K562 (cell line): ENCODE measurements around the gene SMIM10.

Experiments used
- CTCF ChIP-seq, 3 experiments: IDR thresholded peaks in 2 of 3; conservative IDR thresholded peaks in 1 of 3; 2 replicates each; pipeline ENCODE4 v1.5.1; 2011 to 2012; ENCODE audit warnings: low read length in 3 of 3, mild to moderate bottlenecking in 3 of 3, control low read depth in 2 of 3, improper control_type of control experiment in 1 of 3, inconsistent platforms in 1 of 3, low read depth in 1 of 3, mixed read lengths in 1 of 3, moderate library complexity in 1 of 3; ENCODE audit not compliant: insufficient read depth in 2 of 3
- EP300 ChIP-seq: IDR thresholded peaks from 2 replicates; pipeline ENCODE4 v1.6.1; 2012; ENCODE audit warnings: low read length, improper control_type of control experiment
- EZH2 ChIP-seq: IDR thresholded peaks from 2 replicates; pipeline ENCODE4 v1.6.1; 2012; ENCODE audit warnings: low read depth, mild to moderate bottlenecking, inconsistent platforms, low read length, borderline replicate concordance
- MYC ChIP-seq, 2 experiments: fragments of 250-450 bp in 1 of 2; sonication (Bioruptor Pico) in 1 of 2; IDR thresholded peaks; 2 replicates each; pipeline versions ENCODE4 v1.5.1 to v1.6.1; 2012 to 2021; ENCODE audit warnings: low read depth in 2 of 2, borderline replicate concordance in 1 of 2, improper control_type of control experiment in 1 of 2, low read length in 1 of 2, mild to moderate bottlenecking in 1 of 2, moderate library complexity in 1 of 2
- POLR2A ChIP-seq: fragments of 450-650 bp; conservative IDR thresholded peaks from 2 replicates; pipeline ENCODE4 v1.6.1; 2016
- SMARCC2 ChIP-seq: fragments of 450-650 bp; IDR thresholded peaks from 2 replicates; pipeline ENCODE4 v1.6.1; 2017; ENCODE audit warnings: antibody characterized with exemption, moderate library complexity, mild to moderate bottlenecking, low read depth
- SRSF7 ChIP-seq: fragments of 200-400 bp; formaldehyde crosslinking; optimal IDR thresholded peaks from 2 replicates; pipeline ENCODE3; 2017; ENCODE audit warnings: mild to moderate bottlenecking, low read depth, low read length
- TBL1XR1 ChIP-seq, 2 experiments: IDR thresholded peaks; 2 replicates each; pipeline ENCODE4 v1.6.1; 2012; ENCODE audit warnings: improper control_type of control experiment in 2 of 2, low read length in 2 of 2, mild to moderate bottlenecking in 1 of 2
- TCF7 ChIP-seq: sonication (generic); IDR thresholded peaks from 2 replicates; pipeline ENCODE4 v1.6.1; 2016; ENCODE audit warnings: antibody characterized with exemption, borderline replicate concordance
- YY1 ChIP-seq, 3 experiments: IDR thresholded peaks; 2 replicates each; pipeline ENCODE4 v1.6.1; 2011; ENCODE audit warnings: low read length in 2 of 3, mild to moderate bottlenecking in 2 of 3, moderate library complexity in 2 of 3, borderline replicate concordance in 1 of 3, control low read depth in 1 of 3, low read depth in 1 of 3; ENCODE audit not compliant: insufficient read depth in 3 of 3, insufficient replicate concordance in 2 of 3, control insufficient read depth in 1 of 3, insufficient read length in 1 of 3; ENCODE audit errors: extremely low read depth in 1 of 3

- TF ChIP-seq SMARCC2 = no peak
- no peak for TF ChIP-seq MYC (IDR thresholded peaks at IDR 0.05; ENCODE audit: low read depth, low read length)
- TF ChIP-seq MYC (CRISPR knock-in tag; IDR thresholded peaks at IDR 0.05; ENCODE audit: borderline replicate concordance, low read depth) = no peak
- no peak for TF ChIP-seq TBL1XR1 (IDR thresholded peaks at IDR 0.05; ENCODE audit: low read length in 2 of 2)
- TF ChIP-seq POLR2A = no peak
- no peak for TF ChIP-seq YY1 (IDR thresholded peaks at IDR 0.05; ENCODE audit: borderline replicate concordance in 1 of 3, control insufficient read depth in 1 of 3, extremely low read depth in 1 of 3, insufficient read depth in 3 of 3, insufficient read length in 1 of 3, insufficient replicate concordance in 2 of 3, low read depth in 1 of 3, low read length in 2 of 3)
- no peak for TF ChIP-seq SRSF7
- no peak for TF ChIP-seq TCF7
- no peak for TF ChIP-seq CTCF (IDR thresholded peaks at IDR 0.05 in 2 of 3, conservative IDR thresholded peaks at IDR 0.05 in 1 of 3; ENCODE audit: insufficient read depth in 2 of 3, low read depth in 1 of 3, low read length in 3 of 3)
- no peak for TF ChIP-seq EP300
- TF ChIP-seq EZH2 = no peak
These were observed 18.9 kb upstream of the SMIM10 start for GRCh38 chrX:134971926-134972325.
